Coronary artery (tissue), 2 donors: Measurements from ENCODE around the gene MLXIP.
"Not testable (repeated sequence)": the region's sequence is repeated elsewhere in the genome, so short reads cannot be mapped to it uniquely, and the experiment has no call there.

Source experiments
- DNase-seq: peaks from one replicate; pipeline ENCODE4 v3.0.0-alpha.2; 2017; ENCODE audit warnings: low spot score
- H3K27ac ChIP-seq, 2 donors: fragments of 200-600 bp; sonication (generic); one replicate each; pipeline ENCODE4 v1.5.1; 2016 to 2019
- H3K4me3 ChIP-seq: fragments of 200-600 bp; sonication (generic); 2 replicates; pipeline ENCODE4 v1.5.1; 2016; ENCODE audit warnings: mild to moderate bottlenecking, moderate library complexity
- TF ChIP-seq, protein P1 (sequence below): fragments of 200-600 bp; sonication (generic); IDR thresholded peaks from one replicate; pipeline ENCODE4 v1.5.1; 2019; ENCODE audit warnings: antibody characterized with exemption

MLXIP gene

DNA sequence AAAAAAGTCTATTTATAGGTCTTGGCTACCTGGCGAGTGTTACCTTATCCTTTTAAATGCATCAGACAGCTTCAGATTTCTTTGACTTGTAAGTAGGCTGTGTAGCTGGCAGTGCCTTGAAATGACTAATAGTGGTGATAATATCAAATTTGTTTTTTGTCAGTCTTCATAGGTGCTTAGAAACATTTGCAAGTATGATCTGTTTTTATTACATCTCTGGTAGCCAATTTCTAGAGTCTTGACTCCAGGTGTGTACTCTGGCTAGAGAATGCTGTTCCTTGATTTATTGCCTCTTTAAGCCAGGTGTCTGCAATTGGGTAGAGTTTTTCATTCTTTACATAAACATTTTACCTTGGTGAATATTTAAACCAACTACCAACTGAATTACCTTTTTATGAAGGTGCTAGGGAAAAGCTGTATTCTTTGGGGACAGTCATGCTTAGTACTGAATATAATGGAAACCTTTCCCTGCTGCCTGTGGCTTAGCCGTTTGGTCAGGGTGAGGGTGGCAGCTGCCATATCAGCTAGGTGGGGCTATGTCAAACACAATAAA lies 32.6 kb downstream of the MLXIP start:
- H3K4me3 ChIP-seq, result no peak overlapping the region
- H3K27ac ChIP-seq, result no peak overlapping the region
- TF ChIP-seq, protein P1, sequence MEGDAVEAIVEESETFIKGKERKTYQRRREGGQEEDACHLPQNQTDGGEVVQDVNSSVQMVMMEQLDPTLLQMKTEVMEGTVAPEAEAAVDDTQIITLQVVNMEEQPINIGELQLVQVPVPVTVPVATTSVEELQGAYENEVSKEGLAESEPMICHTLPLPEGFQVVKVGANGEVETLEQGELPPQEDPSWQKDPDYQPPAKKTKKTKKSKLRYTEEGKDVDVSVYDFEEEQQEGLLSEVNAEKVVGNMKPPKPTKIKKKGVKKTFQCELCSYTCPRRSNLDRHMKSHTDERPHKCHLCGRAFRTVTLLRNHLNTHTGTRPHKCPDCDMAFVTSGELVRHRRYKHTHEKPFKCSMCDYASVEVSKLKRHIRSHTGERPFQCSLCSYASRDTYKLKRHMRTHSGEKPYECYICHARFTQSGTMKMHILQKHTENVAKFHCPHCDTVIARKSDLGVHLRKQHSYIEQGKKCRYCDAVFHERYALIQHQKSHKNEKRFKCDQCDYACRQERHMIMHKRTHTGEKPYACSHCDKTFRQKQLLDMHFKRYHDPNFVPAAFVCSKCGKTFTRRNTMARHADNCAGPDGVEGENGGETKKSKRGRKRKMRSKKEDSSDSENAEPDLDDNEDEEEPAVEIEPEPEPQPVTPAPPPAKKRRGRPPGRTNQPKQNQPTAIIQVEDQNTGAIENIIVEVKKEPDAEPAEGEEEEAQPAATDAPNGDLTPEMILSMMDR, result no peak
- no peak for DNase-seq

DNA sequence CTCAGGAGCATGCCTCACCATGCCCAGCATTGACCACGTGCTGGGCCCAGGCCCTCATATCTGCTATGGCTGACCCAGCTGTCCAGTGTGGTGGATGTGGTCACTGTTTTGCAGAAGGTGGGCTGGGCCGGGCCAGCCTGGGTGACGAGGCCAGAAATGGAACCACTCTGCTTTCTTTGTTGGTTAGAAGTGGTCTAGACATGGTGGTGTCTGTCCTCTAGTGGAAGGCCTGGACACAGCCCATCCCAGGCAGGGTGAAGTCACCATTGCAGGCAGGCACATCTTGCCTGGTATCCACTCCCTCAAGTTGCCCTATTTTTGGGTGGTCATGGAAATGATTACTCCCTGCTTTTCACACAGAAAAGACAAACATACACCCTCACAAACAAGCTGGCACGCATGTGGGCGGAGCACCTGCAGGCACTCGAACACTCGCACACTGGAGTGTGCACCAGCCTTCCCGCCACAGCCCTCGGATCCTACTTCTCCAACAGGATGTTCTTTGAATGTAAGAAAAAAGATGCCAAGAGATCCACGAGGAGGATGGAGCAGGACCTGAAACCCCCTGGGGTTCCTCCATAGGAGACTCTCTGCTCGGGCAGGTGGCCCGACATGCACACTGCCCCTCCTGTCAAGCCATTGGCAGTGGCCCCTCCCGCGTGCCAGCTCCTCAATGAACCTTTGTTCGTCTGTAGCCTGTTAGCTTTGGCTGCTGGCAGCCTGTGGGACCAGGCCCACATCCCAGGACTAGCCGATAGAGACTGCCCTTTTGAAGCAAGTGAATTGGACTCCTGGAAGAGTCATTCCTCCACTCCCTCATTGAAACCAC lies 38.4 kb downstream of the MLXIP start:
- DNase-seq, result no peak
- Histone ChIP-seq H3K27ac (no peak overlapping the region), H3K4me3 (no peak overlapping the region)
- TF ChIP-seq, protein P1, result no peak

DNA sequence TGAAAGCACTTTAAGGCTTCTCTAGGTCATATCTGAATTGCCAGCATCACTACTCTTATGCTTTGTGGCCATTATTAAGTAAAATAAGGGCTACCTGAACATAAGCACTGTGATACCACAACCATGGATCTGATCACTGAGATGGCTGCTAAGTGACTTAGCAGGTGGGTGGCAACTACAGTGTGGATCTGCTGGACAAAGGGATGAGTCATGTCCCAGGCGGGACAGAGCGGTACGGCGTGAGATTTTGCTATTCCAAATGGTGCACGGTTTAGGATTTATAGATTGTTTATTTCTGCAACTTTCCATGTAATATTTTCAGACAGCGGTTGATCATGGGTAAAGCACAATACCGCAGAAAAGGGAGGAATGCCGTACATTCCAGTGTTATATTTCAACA lies 39.4 kb downstream of the MLXIP start:
- no peak overlapping the region for H3K4me3 ChIP-seq
- no peak for DNase-seq
- no peak overlapping the region for H3K27ac ChIP-seq
- TF ChIP-seq, protein P1, result no peak

DNA sequence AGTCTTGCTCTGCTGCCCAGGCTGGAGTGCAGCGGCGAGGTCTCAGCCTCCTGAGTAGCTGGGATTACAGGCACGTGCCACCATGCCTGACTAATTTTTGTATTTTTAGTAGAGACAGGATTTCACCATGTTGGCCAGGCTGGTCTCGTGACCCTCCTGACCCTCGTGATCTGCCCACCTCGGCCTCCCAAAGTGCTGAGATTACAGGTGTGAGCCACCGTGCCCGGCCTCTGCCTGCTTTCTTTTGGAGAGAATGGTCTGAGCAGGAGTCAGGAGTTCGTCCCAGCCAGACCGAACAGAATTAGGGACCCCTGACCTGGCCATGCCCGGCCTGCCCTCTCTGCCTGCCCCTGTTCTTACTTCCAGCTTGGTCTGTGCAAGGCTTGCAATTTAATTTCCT lies 42.8 kb downstream of the MLXIP start:
- not testable (repeated sequence) for H3K4me3 ChIP-seq, H3K27ac ChIP-seq, DNase-seq

DNA sequence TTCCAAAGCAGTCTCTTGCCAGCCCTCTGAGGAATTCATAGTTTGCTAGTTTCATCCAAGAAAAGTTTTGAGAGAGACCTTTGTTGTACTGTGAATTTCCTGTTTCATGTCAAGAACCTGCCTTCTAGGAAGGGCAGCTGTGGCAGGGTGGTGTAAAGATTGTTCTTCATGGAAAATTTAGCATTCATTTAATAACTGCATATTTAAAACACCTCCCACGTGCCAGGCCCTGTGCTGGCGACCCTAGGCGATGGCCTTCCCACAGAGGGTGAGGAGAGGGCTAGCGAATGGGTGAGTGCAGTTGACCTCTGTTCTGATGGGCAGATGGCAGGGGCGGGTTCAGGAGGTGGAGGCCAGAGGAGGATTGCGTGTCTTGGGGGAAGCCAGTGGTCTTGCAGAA lies 43.2 kb downstream of the MLXIP start:
- Histone ChIP-seq H3K4me3 (no peak overlapping the region), H3K27ac (no peak overlapping the region)
- TF ChIP-seq, protein P1, result no peak
- no peak for DNase-seq

DNA sequence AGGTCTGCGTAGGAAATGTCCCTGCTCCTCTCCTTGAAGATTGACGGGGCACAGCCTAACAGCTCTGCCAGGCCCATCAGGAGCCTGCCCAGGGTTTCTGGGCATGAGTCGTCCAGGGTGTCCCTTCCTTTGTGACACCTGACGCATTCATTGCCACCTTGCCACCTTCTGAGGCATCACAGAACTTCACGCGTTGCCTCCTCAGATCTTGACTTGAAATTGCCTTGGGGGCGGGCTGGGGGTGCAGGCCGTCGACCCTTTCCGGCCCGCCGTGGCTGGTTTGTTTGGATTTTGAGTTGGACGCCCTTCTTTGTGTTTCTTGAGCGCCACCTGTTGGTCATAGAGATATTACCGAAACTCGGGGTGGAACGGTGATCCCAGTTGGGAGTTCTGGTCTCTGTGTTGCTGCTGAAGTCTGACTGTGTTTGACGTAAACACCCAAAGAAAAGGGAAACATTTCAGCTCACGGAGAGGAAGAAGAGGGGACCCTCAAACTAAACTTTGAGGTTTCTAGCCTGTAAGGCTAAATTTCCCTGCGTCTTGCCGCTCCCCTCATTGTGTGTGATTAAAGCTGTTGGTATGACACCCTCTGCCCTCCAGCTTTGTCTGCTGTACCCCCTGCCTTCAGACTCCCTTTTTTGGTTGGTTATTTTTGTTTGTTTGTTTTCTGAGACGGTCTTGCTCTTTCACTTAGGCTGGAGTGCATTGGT lies 44.6 kb downstream of the MLXIP start:
- H3K4me3 ChIP-seq, result peak overlapping the region; percentile 46
- TF ChIP-seq, protein P1, result peak; percentile 55
- DNase-seq, result no peak
- H3K27ac ChIP-seq, result no peak overlapping the region

DNA sequence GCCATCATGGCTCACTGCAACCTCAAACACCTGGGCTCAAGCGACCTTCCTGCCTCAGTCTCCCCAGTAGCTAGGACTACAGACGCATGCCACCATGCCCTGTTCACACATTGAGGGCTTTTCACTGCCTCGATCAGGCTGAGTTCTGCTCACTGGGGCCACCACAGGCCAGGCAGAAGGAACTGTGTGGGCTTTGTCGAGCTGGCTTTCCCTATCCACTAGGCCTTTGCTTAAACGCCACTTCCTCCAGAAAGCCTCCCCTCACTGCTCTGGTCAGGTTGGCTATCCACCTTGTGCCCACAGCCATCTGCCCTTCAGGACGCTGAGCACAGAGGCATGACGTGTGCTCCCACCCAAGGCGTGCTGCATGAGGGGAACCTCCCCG lies 45.2 kb downstream of the MLXIP start:
- H3K27ac ChIP-seq, result no peak overlapping the region
- TF ChIP-seq, protein P1, result no peak
- H3K4me3 ChIP-seq, result no peak overlapping the region
- no peak for DNase-seq
